ENCODE data around the gene PPIL4. TPM values are rescaled to one million over a fixed set of nuclear protein-coding genes. Genes with fewer than 3 reads are reported as not detected.

Gene PPIL4
- total RNA-seq, 4 donors from 2014 or later, result 10.1 to 30.5 (median 19.0) TPM

DNA sequence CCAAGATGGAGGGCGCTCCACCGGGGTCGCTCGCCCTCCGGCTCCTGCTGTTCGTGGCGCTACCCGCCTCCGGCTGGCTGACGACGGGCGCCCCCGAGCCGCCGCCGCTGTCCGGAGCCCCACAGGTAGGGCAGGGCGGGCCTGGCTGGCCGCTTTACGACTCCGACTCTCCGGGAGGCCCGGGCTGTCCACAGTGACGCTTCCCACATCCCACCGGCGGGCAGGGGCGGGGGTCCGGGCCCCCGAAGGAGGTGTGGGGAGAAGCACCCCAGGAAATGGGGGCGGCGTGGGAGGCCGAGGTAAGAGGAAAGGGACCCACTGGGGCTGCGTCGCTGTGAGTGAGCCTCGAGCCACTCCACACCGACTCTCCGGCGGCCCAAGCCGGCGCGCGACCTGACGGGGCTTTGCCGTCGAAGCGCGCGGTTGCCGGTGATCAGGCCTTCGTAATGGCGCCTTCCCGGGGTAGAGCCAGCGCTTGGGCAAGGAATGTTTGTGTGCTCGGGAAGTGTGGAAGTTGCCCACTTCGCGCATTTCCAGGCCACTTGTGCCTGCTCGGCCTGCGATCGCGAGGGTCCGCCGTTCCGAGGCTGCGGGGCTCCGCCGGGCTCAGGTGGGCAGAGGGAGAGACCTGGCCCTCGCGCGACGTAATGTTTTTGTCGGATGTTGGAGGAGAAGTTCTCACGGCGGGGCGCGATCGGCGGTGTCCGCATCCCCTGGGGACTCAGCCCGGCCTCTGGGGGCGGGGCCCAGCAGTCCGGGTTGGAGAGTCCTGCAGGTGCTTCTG is 20.8 kb upstream of the PPIL4 start:
- WGBS, 2 donors (ENCODE audit: low coverage in 1 of 2), result 1% methylated on average over 76 of the region's 81 CpGs; no CpG with 5 or more reads in 1 of the 2 donors
- in situ Hi-C loops (cut with MboI; ENCODE audit: low pct_ligation_motif_present in 1 of 4, low pct_unique_long_range_greater_than_20kb in 1 of 4, low sequenced_read_pairs in 3 of 4), result loop anchor here in 1 of 4 donors (25.0 kb wide), 1 partner anchor 146 kb away; the partner anchor contains the start of gene LATS1
- Histone ChIP-seq H3K27ac (peak overlapping the region; percentile 91 to 93 (median 92)), H3K27me3 (no peaks in the 10 kb centered on the region), H3K4me1 (peaks cover 11 to 25% (median 16%) of the 10 kb centered on the region in 4 donors), H3K36me3 (no peaks in the 10 kb centered on the region), H3K4me3 (peak overlapping the region; percentile 70 to 94 (median 82)), H3K9me3 (no peaks in the 10 kb centered on the region)
- intact Hi-C loops (cut with DNase I; ENCODE audit: low total_unique reads), result no loop called here
- TF ChIP-seq, protein P1, sequence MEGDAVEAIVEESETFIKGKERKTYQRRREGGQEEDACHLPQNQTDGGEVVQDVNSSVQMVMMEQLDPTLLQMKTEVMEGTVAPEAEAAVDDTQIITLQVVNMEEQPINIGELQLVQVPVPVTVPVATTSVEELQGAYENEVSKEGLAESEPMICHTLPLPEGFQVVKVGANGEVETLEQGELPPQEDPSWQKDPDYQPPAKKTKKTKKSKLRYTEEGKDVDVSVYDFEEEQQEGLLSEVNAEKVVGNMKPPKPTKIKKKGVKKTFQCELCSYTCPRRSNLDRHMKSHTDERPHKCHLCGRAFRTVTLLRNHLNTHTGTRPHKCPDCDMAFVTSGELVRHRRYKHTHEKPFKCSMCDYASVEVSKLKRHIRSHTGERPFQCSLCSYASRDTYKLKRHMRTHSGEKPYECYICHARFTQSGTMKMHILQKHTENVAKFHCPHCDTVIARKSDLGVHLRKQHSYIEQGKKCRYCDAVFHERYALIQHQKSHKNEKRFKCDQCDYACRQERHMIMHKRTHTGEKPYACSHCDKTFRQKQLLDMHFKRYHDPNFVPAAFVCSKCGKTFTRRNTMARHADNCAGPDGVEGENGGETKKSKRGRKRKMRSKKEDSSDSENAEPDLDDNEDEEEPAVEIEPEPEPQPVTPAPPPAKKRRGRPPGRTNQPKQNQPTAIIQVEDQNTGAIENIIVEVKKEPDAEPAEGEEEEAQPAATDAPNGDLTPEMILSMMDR (IDR thresholded peaks at IDR 0.05), result no peak
- TF ChIP-seq POLR2A (IDR thresholded peaks at IDR 0.05) (peak; percentile 72), POLR2AphosphoS5 (IDR thresholded peaks at IDR 0.05) (peak in 1 of 3 donors; percentile 54)
- peak; percentile 66 for DNase-seq

DNA sequence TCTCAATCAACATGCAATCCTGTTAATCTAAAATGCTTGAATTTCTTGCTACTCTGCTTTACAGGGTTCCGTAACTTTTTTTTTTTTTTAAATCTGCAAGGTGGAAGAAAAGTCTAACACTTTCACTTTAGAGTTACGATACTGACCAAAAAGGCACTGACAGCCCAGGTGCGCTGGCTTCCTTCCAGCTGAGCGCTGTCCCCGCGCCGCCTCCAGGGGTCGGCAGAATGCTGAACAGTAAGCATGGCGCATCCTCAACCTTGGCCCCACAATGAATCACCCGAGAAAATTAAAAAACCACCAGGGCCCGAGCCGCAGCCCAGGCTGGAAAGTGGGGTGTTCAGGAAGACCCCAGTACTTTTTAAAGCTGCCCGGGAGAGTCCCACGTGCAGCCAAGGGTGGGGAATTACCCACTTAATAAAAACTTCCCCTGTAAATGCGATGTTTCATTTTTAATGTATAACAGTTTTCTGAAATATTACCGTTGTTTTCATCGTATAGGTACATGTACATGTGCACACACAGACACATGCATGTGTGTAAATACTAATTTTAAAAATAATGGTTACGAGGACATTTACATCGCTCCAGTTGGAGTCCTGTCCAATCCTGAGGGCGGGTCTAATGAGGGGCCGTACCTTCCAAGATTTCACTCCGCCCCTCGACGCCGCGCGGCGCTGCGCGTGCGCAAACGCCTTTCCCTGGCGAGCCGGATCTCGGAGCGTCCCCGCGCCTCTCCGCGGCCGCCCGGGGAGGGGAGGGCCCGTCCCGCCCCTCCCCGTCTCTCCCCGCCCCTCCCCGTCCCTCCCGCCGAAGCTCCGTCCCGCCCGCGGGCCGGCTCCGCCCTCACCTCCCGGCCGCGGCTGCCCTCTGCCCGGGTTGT is 19.9 kb upstream of the PPIL4 start, which contains the start of gene GINM1:
GINM1 (plus strand) TSS at position 849 of the 883 bp plus-strand sequence. CDS start 40 bp downstream, outside the sequence.
- TF ChIP-seq, protein P1 (IDR thresholded peaks at IDR 0.05), result peak; percentile 58 to 88 (median 64)
- TF ChIP-seq EP300 (IDR thresholded peaks at IDR 0.05; ENCODE audit: low read depth) (no peak), POLR2A (IDR thresholded peaks at IDR 0.05) (no peak), POLR2AphosphoS5 (IDR thresholded peaks at IDR 0.05) (peak; percentile 30 to 74 (median 49))
- 0% methylated on average over 16 to 49 of the region's 59 CpGs for WGBS, 2 donors (ENCODE audit: low coverage in 1 of 2)
- in situ Hi-C loops (cut with MboI; ENCODE audit: low pct_ligation_motif_present in 1 of 4, low pct_unique_long_range_greater_than_20kb in 1 of 4, low sequenced_read_pairs in 3 of 4) (loop anchor here in 1 of 4 donors (25.0 kb wide), 1 partner anchor 147 kb away; the partner anchor contains the start of gene LATS1), intact Hi-C loops (cut with DNase I; ENCODE audit: low total_unique reads) (no loop called here)
- peak within 1 kb of the TSS; percentile 91 to 93 (median 92) for H3K27ac ChIP-seq
- peaks cover 4% of the 10 kb centered on the region for H3K27me3 ChIP-seq
- H3K36me3 ChIP-seq, result no peaks in the 10 kb centered on the region
- no peaks in the 10 kb centered on the region for H3K9me3 ChIP-seq
- H3K4me3 ChIP-seq, result peak within 1 kb of the TSS; percentile 70 to 94 (median 82)
- peaks cover 11 to 25% (median 16%) of the 10 kb centered on the region in 4 donors for H3K4me1 ChIP-seq
- DNase-seq, result peak; percentile 97

DNA sequence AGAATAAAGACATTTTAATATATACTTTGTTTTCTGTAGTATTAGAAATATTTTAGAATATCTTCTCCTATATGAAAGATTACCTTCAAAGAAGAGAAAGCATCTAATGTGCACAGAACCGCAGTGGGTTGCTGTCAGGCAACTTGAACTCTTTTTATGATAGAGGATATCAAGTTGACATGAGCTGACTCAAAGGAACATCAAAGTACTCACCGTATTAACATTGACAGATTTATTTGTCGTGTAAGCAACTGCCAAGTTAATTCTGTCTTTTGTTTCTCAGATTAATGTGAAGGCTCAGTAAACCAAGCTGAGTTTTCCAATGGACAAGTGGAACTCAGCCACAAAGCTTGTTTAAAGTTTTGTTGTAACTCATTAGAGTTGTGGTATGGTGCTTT is 18.1 kb upstream of the PPIL4 start:
- in situ Hi-C loops (cut with MboI; ENCODE audit: low pct_ligation_motif_present in 1 of 4, low pct_unique_long_range_greater_than_20kb in 1 of 4, low sequenced_read_pairs in 3 of 4), result loop anchor here in 1 of 4 donors (25.0 kb wide), 1 partner anchor 148 kb away; the partner anchor contains the start of gene LATS1
- Histone ChIP-seq H3K9me3 (no peaks in the 10 kb centered on the region), H3K36me3 (no peaks in the 10 kb centered on the region), H3K4me3 (no peak overlapping the region), H3K4me1 (peaks cover 11 to 25% (median 16%) of the 10 kb centered on the region in 4 donors), H3K27me3 (peaks cover 4% of the 10 kb centered on the region), H3K27ac (no peak overlapping the region)
- TF ChIP-seq, protein P1 (IDR thresholded peaks at IDR 0.05), result no peak
- TF ChIP-seq POLR2AphosphoS5 (IDR thresholded peaks at IDR 0.05) (no peak), POLR2A (IDR thresholded peaks at IDR 0.05) (no peak), EP300 (IDR thresholded peaks at IDR 0.05; ENCODE audit: low read depth) (no peak)
- no peak for DNase-seq
- WGBS, 2 donors (ENCODE audit: low coverage in 1 of 2), result 44 to 61% methylated on average over 3 of the region's 3 CpGs
- intact Hi-C loops (cut with DNase I; ENCODE audit: low total_unique reads), result no loop called here

Data from transverse colon (tissue), 4 donors.